HG03558 (cell line): ENCODE results near the gene ZNF846.
A peak's percentile ranks its signal among the peaks of the same experiment; 100 is the strongest.
"Not testable (repeated sequence)": the region's sequence is repeated elsewhere in the genome, so short reads cannot be mapped to it uniquely, and the experiment has no call there.

Experiments used
- ATAC-seq: cut with Tn5 transposase; IDR thresholded peaks from one replicate; pipeline ENCODE4 v1.9.1; 2021; ENCODE audit warnings: moderate number of reproducible peaks; ENCODE audit not compliant: unreplicated experiment; ENCODE audit errors: extremely low read depth

The ZNF846 gene

GRCh38 chr19:9768175-9769112, at the start of gene ZNF846:
Gene ZNF846, minus strand, starts transcription at chr19:9768738. Its CDS starts 3,788 bp downstream, at chr19:9764950.
- ATAC-seq = peak; percentile 70

- ATAC-seq = no peak
Observed at GRCh38 chr19:9818175-9818733, 49.7 kb upstream of the ZNF846 start.

DNA sequence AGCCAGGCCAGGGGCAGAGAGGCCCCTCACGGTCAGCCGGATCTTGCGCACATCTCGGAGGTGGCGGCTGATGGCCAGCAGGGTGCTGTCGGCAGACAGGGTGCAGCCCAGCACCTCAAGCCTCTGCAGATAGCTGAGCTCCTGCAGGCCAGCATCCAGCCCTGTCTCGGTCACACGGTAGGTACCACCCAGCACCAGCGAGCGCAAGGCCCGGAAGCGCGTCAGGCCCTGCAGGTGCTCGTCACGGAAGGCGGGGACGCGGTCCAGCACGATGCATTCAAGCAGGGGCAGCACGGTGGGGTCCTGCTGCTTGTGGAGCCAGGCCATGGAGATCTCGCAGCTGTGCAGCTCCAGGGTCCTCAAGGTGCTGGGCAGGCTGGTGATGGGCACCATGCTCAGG, 42.6 kb upstream of the ZNF846 start:
- no peak for ATAC-seq

- ATAC-seq = no peak
Observed at GRCh38 chr19:9808855-9809824, 40.6 kb upstream of the ZNF846 start.

- no peak for ATAC-seq
Observed at GRCh38 chr19:9806803-9807202, 38.3 kb upstream of the ZNF846 start.

- no peak for ATAC-seq
Observed at GRCh38 chr19:9801976-9802375, 33.4 kb upstream of the ZNF846 start.

GRCh38 chr19:9799162-9799561, 30.6 kb upstream of the ZNF846 start:
- no peak for ATAC-seq

GRCh38 chr19:9797871-9798270, 29.3 kb upstream of the ZNF846 start:
- ATAC-seq = no peak

GRCh38 chr19:9796113-9796773, 27.7 kb upstream of the ZNF846 start:
- no peak for ATAC-seq

DNA sequence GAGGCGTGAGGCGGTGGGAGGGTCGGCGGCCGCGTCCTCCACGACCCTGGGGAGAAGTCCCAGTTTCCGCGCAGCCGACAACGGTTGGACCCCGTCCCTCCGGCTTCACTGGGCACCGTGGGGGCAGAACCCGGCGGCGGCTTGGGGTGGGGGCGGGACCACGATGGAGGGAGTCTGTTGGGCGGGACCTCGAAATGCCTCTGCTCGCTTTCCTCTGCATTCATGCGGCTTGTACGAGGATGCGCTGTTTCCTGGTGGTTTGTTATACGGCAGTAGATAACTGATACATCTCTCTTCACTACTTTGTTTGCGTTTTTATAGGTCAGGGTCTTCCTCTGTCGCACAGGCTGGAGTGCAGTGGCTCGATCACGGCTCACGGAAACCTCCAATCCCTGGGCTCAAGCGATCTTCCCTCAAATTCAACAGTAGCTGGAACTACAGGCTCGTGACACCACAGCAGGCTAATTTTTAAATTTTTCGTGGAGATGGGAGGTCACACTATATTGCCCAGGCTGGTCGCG, 24.6 kb upstream of the ZNF846 start:
- no peak for ATAC-seq

- no peak for ATAC-seq
Observed at GRCh38 chr19:9792206-9793070, 23.9 kb upstream of the ZNF846 start.

- no peak for ATAC-seq
Observed at GRCh38 chr19:9791552-9792205, 23.1 kb upstream of the ZNF846 start.

- ATAC-seq = not testable (repeated sequence)
Observed at GRCh38 chr19:9791073-9791367, 22.5 kb upstream of the ZNF846 start.

- not testable (repeated sequence) for ATAC-seq
Observed at GRCh38 chr19:9789579-9789978, 21.0 kb upstream of the ZNF846 start.

DNA sequence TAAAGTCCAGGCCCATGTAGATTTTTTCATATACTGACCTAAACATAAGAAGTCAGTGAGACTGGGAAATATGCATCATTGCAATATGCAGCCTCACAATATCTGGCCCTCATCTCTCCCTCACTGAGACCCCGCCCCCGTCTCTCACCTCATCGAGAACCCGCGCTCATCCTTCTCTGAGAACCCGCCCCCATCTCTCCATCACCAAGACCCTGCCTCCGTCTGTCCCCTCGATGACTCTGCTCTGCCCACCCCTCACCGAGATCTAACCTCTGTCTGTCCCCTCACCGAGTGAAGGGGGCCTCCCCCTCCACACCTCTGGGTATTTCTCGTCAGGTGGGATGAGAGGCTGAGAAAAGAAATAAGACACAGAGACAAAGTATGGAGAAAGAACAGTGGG, 20.5 kb upstream of the ZNF846 start:
- ATAC-seq = no peak

GRCh38 chr19:9788604-9789003, 20.1 kb upstream of the ZNF846 start:
- not testable (repeated sequence) for ATAC-seq

DNA sequence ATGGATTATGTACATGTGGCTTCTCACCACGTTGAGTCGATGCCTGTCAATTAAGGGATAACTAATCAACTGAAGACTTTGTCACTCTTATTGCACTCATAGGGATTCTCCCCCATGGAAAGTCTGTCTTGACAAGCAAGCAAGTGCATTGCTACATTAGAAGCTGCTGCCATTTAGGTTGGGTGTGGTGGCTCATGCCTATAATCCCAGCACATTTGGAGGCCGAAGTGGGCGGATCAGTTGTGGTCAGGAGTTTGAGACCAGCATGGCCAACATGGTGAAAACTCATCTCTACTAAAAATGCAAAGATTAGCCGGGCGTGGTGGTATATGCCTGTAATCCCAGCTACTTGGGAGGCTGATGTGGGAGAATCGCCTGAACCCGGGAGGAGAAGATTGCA, 18.3 kb upstream of the ZNF846 start:
- ATAC-seq = no peak

GRCh38 chr19:9786342-9786741, 17.8 kb upstream of the ZNF846 start:
- no peak for ATAC-seq
